NCI-H1092 (cell line): Measurements from ENCODE around the gene STXBP6.

ENCODE experiments used
- DNase-seq: peaks from one replicate; lab custom pipeline; 2025; lab: John Stamatoyannopoulos, UW

The STXBP6 gene

DNA sequence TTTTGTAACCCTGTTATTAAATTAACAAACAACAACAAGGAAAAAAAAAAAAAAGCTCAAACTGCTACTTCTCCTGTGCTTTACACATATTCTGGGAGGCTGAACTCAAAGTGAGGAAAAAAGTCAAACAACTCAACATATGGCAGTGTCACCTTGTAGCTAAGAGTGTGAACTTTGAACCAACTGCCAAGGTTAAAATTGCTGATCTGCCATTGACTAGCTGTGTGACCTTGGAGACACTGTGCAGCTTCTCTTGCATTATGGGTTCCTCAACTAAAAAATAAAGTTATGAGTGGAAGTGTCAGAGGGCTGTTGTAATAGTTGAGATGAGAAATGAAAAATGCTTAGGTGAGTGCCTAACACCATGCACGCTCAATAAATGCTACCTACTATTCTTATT lies 34.2 kb downstream of the STXBP6 start:
- no peak for DNase-seq

DNA sequence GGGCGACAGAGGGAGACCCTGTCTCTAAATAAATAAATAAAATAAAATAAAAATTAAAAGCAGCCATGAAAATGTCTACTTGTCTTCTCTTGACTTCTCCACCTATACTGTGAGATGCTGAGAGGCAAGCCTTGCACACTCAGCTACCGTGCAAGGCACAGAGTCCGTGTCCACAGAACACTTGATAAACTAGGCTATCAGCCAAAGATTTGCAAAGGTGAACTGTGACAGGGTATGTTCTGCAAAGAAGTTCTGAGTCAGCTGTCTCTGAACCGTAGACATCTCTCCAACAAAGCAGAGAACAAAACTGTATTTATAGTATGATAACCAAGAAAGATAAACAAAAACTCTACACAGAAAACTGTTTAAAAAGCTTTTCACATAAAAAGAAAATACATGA lies 35.5 kb downstream of the STXBP6 start:
- no peak for DNase-seq

DNA sequence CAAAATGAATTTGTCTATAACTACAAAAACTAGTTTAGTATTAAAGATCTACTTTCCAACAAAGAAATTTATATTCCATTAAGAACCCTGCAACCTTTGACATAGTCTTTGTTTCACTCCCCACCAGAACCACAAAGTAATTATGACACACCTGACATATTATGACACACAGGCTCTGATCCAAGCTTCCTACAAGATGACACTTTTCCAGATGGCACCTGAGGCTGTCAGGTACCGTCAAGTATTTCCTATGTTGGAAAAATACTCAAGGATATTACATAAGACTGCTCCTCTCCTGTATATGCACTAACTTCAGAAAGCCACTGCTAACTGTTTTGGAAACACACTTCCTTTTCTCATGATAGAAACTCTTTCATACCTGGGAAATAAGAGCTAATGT lies 38.9 kb downstream of the STXBP6 start:
- no peak for DNase-seq

DNA sequence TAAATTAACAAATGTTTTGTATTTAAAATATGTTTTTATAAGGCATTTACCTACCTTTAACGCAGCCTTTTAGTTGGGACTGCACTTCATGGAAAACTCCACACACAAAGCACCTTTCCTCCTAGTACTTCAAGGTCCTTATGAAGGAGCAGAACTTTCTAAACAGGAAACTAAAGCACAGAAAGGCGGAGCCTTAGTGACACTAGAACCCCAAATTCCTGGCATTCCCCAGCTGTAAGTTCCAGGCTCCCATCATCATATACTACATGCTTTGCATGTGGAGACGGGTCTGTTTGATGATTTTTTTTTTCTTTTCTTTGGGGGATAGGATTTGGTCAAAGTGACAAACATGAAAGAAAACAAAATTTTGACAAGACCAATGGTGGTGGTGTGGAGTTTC lies 39.5 kb downstream of the STXBP6 start:
- DNase-seq: no peak

DNA sequence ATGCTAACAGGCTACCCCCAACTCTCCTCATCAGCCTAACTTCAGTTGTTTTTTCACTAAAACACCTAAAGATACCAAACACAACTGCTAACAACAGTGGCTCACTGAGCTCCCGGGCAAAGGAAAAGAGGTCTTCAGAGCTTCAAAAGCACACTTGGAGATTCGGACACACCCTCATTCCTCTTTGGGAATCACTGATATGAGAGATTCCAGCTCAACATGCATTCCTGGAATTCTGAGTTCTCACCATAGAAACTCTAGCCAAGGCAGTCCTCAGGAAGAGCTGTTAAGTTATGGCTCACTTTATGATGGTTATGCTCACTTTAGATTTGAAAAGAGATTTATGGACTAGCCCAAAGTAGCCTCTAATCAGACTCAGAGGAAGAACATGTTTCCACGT lies 40.1 kb downstream of the STXBP6 start:
- no peak for DNase-seq

DNA sequence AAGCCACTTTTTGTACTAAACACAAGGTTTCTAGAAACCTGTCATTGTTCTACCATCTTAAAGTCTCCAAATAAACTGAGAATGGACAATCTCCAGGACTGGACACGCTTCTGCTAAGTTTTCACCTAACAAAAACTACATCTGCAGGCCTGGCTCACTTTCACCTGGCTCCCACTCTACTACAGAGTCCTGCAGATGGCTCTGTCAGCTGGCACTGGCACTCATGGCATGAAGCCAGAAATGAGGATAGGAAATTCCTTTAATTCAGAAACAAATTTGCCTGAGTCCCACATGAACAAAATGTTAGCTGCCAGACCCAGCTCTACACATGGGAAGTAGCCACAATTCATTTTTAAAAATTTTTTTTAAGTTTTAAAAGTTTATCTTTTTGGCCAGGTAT lies 42.1 kb downstream of the STXBP6 start:
- DNase-seq: no peak

DNA sequence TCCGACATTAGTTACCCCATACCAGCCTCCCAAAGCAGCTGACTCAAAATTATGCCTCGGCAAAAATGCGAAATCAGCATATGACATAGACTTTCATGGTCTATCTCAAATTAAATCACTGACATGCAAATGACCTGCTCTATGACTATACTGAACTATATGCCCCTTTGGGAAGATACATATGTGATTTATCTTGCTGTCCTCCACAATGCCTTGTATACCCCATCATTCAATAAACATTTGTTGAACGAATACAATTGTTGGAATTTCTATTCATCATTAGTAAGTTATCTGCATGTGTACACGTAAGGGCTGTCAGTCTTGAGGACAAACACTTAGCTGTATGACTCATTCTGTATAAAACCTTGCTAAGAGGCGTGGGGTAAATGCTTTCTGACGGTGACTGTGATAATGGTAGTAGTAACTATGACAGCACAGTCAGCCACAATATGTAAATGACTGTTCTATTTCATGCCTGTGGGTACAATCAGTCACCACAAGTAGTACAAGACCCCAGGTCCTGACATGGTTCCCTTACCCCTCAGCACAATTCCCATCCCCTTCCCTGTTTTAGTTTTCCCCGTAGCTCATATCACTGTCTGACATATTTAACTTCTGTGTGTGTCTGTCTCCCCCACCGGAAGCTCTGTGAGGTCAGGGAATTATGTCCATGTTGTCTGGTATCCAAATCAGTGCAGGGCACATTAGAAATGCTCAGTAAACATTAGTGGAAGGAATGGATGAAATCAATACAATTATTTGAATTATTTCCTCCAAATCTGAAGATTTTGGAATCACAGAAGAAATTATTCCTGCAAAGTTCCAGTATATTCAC lies 42.8 kb downstream of the STXBP6 start:
- DNase-seq: no peak

DNA sequence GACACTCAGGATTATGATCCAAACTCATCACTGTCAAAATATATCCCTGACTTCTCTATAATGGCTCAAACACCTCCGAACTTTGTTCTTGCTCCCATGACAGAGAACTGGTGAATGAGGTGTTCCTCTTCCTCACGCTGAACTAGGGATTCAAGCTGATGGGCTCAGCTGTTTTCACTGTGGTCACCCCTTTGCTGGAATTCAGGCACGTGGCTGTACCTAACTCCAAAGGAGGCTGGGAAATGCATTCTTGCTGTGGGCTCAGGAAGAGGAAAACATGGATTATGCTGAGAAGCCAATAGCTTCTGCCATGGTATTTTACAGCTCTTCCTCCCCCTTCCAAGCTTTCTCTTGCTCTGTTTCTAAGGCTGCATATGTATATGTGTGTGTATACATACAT lies 43.9 kb downstream of the STXBP6 start:
- no peak for DNase-seq

DNA sequence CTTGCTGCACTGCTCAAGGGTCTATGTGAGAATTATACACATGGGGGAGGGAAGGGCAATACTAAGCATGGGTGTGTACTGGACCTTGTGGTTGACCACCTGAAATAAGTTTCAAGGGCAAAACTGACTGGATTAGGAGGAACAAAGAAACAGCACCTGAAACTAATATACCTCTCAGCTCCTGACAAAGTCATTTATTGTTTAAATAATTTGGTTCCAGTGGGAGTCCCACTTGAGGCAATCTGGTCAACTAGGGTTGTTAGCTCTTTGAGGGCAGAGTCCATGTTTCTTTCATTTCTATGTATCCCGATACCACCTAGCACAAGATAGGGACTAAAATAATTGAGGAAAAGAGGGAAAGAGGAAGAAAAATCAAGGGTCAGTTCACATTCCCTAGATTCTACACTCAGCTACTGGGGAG lies 45.5 kb downstream of the STXBP6 start:
- DNase-seq: no peak

DNA sequence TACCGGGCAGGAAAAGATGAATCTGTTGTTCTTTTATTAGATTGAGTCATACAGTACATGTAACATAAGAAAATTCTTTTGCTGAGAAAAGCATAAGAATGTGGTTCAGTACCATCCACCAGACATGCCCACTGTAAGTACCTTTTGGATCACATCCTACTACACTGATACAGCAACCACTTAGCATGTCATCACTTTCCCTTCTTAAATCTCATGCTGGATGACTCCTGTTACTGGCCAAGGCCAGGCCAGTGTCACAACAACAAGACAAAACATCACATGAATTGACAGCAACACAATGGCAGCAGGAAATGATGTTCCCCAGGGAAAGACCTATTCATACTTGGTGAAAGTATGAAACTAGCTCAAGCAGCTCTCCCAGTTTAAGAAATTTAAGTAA lies 46.4 kb downstream of the STXBP6 start:
- no peak for DNase-seq

DNA sequence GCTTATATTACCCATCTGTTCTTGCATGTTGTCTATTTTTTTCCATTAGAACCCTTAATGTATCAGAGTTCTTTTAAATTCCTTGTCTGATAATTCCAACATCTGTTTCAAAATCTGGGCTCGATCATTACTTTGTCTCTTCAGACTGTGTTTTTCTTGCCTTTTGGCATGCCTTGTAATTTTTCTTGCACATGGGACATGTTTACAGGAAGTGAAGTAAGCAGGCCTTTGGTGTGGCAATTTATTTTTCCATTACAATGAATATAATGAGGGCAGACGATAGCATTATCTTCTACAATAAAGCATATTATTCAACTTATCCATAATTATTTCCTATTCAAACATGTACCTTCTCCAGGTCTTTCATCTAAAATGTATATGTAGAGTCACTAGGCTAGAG lies 48.3 kb downstream of the STXBP6 start:
- no peak for DNase-seq

DNA sequence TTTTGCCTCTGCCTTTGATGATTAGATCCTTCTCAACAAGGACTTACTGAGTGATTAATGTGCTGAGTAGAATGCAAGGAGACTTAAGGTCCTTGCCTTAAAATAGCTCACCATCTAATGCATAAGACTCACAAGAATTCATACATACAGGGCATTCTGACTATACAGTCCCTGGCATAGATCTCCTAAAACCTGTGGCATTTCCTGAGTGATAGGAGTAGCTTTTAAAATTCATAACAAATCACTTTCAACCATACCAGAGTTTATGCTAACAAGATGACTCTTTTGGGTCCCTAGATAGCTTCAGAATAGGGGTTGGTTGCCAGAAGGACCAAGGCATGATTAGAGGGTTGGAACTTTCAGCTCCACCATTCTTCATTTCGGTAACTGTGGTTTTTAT lies 48.8 kb downstream of the STXBP6 start:
- DNase-seq: no peak

DNA sequence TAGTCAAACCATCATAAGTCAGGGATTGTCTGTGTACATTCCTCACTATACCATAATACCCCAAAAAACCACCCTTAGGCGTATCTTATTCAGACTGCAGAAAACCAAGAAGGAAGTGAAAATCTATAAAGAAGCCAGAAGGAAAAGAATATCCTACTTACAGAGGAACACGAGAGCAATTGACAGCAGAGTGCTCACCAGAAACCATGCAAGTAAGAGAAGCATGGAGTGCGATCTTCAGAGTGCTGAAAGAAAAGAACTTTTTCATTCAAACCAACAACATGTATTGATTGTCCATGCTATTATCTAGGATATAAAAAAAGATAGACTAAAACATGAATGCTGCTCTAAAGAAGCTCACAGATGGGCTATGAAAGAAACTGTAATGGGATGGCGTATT lies 50.8 kb downstream of the STXBP6 start:
- no peak for DNase-seq

DNA sequence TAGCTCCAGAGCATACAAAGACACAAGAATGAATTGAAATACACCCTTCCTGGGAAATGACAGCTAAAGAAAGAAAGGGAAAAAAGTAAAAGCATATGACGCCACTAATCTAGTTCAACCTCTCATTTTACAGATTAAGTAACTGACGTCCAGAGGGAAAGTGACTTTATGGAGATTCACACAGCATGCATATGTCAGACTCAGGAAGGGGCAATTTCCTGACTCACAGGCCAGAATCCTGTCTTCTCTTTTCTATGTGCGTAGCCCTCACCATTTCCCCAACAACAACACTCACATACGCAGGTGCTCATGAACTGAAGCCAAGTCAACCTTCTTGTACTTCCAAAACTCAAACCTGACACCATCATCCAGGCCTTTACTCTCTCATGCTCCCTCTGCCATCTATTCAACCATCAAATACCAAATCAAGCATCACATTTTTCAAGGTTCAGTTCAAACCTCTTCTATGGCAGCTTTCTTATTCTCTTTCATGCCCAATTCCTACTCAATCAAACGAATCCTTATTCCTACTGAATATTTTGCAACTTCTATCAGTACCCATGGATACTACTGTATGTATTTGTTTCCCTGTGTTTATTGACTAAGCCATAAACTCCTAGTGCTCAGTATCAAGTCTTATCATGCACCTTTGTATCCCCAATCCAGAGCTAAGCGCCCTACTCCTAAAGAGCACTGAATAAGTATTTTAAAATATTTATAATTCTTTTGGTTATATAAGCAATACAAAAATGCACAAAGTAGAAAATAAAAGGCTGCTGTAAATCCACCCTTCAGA lies 52.8 kb downstream of the STXBP6 start:
- DNase-seq: no peak

DNA sequence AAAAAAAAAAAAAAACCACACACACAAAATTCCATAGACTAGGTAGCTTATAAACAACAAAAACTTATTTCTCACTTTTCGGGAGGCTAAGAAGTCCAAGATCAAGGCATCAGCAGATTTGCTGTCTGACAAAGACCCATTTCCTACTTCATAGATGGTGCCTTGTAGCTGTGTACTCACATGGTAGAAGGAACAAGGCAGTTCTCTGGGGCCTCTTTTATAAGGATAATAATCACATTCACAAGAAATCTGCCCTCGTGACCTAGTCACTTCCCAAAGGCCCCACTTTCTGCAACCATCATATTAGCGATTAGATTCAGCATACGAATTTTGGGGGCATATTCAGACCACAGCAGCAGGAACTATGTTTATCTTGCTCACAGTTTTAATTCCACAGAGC lies 54.9 kb downstream of the STXBP6 start:
- DNase-seq: no peak

DNA sequence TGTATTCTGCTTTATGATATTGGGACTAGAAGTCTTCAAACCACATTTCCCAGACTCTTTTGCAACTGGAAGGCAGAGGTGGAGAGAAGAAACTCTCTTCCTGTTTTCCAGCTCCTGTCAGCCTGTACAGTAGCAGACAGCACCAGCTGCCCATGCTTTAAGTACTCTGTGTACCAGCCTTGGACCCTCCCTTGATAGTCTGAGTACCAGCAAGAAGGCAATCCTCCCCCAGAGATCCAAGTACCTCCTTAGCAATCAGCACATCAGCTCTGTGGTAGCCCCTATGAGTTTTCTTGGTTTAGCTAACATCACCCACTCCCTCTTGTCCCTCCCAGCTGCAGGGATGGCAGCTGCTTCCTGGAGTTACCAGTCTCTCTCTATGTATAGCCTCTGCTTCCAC lies 56.3 kb downstream of the STXBP6 start:
- no peak for DNase-seq

DNA sequence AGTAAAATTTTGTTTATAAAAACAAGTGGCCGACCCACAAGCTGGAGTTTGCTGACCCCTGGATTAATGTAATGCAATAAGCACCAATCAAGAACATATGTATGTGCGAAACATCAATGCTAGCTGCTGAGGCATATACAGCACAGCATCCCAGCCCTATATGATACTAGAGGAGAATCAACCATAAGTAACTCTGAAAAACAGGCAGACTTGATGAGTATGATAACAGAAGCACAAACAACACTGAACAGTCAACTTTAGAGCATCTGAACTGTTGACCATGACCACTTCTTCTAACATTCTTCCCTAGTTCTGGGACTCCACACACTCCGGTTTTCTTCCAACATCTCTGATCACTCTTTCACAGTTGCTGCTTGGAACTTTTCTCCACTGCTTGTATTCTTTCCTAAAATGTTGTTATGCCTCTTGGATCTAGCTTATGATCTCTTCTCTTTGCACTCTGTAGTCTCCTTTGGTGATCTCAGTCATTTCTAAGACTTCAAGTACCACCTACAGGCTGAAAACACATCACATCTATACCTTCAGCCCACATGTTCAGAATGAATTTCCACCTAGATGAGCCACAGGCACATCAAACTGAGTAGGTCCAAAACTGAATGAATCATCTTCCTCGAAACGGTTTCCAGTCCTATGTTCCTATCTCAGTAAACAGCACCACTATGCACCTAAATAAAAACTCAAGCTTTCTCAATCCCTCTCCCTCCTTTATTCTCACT lies 57.2 kb downstream of the STXBP6 start:
- no peak for DNase-seq

DNA sequence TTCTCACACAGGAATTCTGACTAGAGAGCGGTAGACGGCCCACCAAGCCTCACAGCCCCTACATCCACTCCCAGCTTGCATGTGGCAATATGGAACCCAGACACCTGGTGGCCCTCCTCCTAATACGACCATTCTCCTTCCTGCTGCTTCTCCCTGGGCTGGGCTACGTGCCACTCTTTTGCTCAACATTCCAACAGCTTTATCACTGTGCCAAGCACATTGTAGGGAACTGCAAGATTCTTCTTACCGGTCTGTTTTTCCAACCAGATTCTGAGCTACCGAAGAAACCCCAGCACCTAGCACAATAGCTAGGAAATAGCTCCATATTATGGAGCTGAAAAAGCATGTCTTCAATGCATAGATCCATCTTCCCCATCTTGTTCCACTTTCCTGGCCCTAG lies 58.1 kb downstream of the STXBP6 start:
- DNase-seq: no peak

DNA sequence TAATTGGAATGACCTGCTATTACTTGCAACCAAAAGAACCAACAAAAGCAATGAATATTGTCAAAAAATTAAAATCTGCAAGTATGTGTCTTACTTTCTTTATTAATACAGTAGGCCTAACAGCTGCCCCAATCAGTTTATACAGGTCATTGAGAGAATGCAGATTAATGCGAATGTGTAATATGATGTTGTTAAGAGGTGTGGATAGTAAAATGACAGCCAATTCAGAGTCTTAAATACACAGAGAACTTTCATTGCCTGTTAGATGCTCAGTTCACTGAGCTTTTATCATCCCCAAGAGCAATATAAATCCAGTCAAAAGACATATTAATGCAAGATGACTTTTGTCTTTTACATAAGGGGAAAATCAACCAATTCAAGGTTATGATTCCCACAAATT lies 58.7 kb downstream of the STXBP6 start:
- DNase-seq: no peak

DNA sequence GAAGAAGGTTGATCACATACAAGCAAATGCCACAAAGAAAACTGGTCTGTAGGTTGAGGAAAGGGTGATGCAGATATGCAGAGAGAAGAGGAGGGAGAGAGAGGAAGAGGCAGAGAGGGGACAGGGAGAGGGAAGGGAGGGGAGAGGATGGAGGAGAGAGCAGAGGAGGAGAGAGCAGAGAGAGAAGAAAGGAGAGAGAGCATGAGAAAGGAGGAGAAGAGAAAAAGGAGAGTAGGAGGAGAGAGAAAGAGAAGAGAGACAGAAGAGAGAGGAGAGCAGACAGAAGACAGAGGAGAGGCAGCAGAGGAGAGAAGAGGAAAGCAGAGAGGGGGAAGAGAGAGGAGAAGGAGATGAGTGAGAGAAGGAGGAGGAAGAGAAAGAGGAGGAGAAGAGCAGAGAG lies 59.2 kb downstream of the STXBP6 start:
- no peak for DNase-seq

DNA sequence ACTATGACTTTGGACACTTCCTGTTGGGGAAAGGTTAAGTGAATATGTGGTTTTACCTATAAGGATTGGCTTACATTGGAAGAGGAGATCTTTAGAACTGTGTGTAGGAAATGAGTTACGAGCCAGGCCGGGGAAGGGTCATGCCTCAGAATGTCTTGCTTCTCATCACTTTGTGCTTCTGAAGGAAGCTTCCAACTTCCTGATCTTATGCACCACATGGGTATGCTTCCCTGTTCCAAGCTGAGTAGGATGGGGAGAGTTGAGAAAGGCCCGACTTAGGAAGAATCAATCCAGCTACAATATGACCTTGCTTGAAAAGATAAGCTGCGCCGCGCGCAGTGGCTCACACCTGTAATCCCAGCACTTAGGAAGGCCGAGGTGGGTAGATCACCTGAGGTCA lies 59.9 kb downstream of the STXBP6 start:
- no peak for DNase-seq

DNA sequence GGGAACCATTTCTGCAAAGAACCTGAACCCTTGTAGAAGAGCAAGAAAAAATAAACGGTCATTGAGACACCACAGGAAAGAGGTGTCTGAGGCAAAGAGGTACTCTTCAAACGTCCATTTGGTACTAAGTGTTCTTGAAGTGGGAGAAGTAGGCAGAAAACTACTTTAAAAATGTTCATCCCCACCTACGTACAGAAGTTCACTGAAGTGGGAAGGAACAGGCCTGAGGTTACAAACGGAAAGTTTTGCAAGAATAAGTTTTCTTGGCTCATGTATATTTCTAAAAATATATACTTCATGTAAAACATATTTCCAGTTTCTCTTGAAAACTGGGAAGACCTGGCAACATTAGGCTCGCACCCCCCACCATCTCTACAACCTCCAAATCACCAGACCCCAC lies 61.2 kb downstream of the STXBP6 start:
- DNase-seq: no peak
